Hepatocyte (in vitro differentiated cells): ENCODE data around the gene SLC17A1.

ENCODE experiments used
- CTCF ChIP-seq: fragments of 200-600 bp; sonication (generic); IDR thresholded peaks from 2 replicates; pipeline ENCODE4 v1.5.1; 2016; ENCODE audit warnings: antibody characterized with exemption, mild to moderate bottlenecking; ENCODE audit not compliant: poor library complexity
- EZH2 ChIP-seq: fragments of 200-600 bp; sonication (generic); IDR thresholded peaks from 2 replicates; pipeline ENCODE4 v1.6.1; 2016; ENCODE audit warnings: antibody characterized with exemption, mild to moderate bottlenecking, borderline replicate concordance
- EZH2phosphoT487 ChIP-seq: fragments of 200-600 bp; sonication (generic); IDR thresholded peaks from one replicate; pipeline ENCODE4 v1.6.1; 2018; ENCODE audit warnings: antibody characterized with exemption, mild to moderate bottlenecking, low read depth, moderate library complexity; ENCODE audit not compliant: unreplicated experiment, severe bottlenecking

GRCh38 chr6:25875926-25876602 is 44.2 kb upstream of the SLC17A1 start:
- TF ChIP-seq CTCF (no peak), EZH2 (no peak), EZH2phosphoT487 (no peak)
